Liver (tissue), 9 donors: ENCODE results near the gene NGRN. TPM values are rescaled to one million over a fixed set of nuclear protein-coding genes. Genes with fewer than 3 reads are reported as not detected.

Source experiments
- DNase-seq: peaks from one replicate; pipeline ENCODE4 v3.0.0-alpha.2; 2017; ENCODE audit warnings: low spot score
- H3K27ac ChIP-seq, 2 donors: one replicate each; pipeline ENCODE4 v1.7.0; 2013; ENCODE audit warnings: inconsistent platforms in 2 of 2, low read length in 2 of 2, control low read depth in 1 of 2, low read depth in 1 of 2, mild to moderate bottlenecking in 1 of 2
- H3K27me3 ChIP-seq, 4 donors: one replicate each; pipeline versions ENCODE4 v1.6.1 to v1.7.0; 2013; ENCODE audit warnings: low read length in 3 of 4, inconsistent platforms in 1 of 4, mild to moderate bottlenecking in 1 of 4, moderate library complexity in 1 of 4; ENCODE audit not compliant: control insufficient read depth in 4 of 4, insufficient read depth in 4 of 4
- H3K36me3 ChIP-seq, 4 donors: one replicate each; pipeline versions ENCODE4 v1.6.1 to v1.7.0; 2013; ENCODE audit warnings: low read length in 3 of 4, mild to moderate bottlenecking in 3 of 4, low read depth in 1 of 4, moderate library complexity in 1 of 4; ENCODE audit not compliant: control insufficient read depth in 4 of 4, insufficient read depth in 3 of 4
- H3K4me1 ChIP-seq, 4 donors: one replicate each; pipeline versions ENCODE4 v1.6.1 to v1.7.0; 2013; ENCODE audit warnings: low read length in 3 of 4, mild to moderate bottlenecking in 3 of 4, moderate library complexity in 1 of 4; ENCODE audit not compliant: control insufficient read depth in 4 of 4, insufficient read depth in 4 of 4
- H3K4me3 ChIP-seq, 3 donors: one replicate each; pipeline versions ENCODE4 v1.6.1 to v1.7.0; 2013; ENCODE audit warnings: low read length in 3 of 3, control low read depth in 1 of 3, low read depth in 1 of 3, mild to moderate bottlenecking in 1 of 3
- H3K9ac ChIP-seq, 2 donors: one replicate each; pipeline ENCODE4 v1.7.0; 2013; ENCODE audit warnings: low read length in 2 of 2, mild to moderate bottlenecking in 2 of 2, moderate library complexity in 2 of 2, control low read depth in 1 of 2, low read depth in 1 of 2
- H3K9me3 ChIP-seq, 4 donors: one replicate each; pipeline versions ENCODE4 v1.6.1 to v1.7.0; 2013; ENCODE audit warnings: low read length in 3 of 4; ENCODE audit not compliant: control insufficient read depth in 4 of 4
- CTCF ChIP-seq: fragments of 150-350 bp; IDR thresholded peaks from 2 replicates; pipeline ENCODE4 v1.5.1; 2017; ENCODE audit warnings: improper control_type of control experiment, low read depth, low read length; ENCODE audit not compliant: missing input control
- EGR1 ChIP-seq, 2 donors: IDR thresholded peaks; 2 replicates each; pipeline ENCODE4 v1.6.1; 2016 to 2018; ENCODE audit warnings: antibody characterized with exemption in 2 of 2, low read depth in 2 of 2
- FOXA1 ChIP-seq: IDR thresholded peaks from 2 replicates; pipeline ENCODE4 v1.6.1; 2016; ENCODE audit warnings: antibody characterized with exemption
- FOXA2 ChIP-seq: IDR thresholded peaks from 2 replicates; pipeline ENCODE4 v1.6.1; 2016; ENCODE audit warnings: antibody characterized with exemption
- GABPA ChIP-seq, 2 donors: IDR thresholded peaks in 1 of 2; conservative IDR thresholded peaks in 1 of 2; 2 replicates each; pipeline ENCODE4 v1.6.1; 2016; ENCODE audit warnings: antibody characterized with exemption in 2 of 2, mild to moderate bottlenecking in 1 of 2, moderate library complexity in 1 of 2
- HNF4A ChIP-seq, 2 donors: conservative IDR thresholded peaks; 2 replicates each; pipeline ENCODE4 v1.6.1; 2016; ENCODE audit warnings: antibody characterized with exemption in 2 of 2, mild to moderate bottlenecking in 2 of 2
- HNF4G ChIP-seq: IDR thresholded peaks from 2 replicates; pipeline ENCODE4 v1.6.1; 2016; ENCODE audit warnings: antibody characterized with exemption
- JUND ChIP-seq, 2 donors: IDR thresholded peaks; 2 replicates each; pipeline ENCODE4 v1.6.1; 2016; ENCODE audit warnings: antibody characterized with exemption in 2 of 2
- NR2F2 ChIP-seq: IDR thresholded peaks from 2 replicates; pipeline ENCODE4 v1.6.1; 2016; ENCODE audit warnings: antibody characterized with exemption
- REST ChIP-seq: IDR thresholded peaks from 2 replicates; pipeline ENCODE4 v1.6.1; 2016; ENCODE audit warnings: antibody characterized with exemption, mild to moderate bottlenecking
- RXRA ChIP-seq, 2 donors: IDR thresholded peaks; 2 replicates each; pipeline ENCODE4 v1.6.1; 2017 to 2018; ENCODE audit warnings: antibody characterized with exemption in 2 of 2, mild to moderate bottlenecking in 1 of 2
- SP1 ChIP-seq: IDR thresholded peaks from 2 replicates; pipeline ENCODE4 v1.6.1; 2018; ENCODE audit warnings: antibody characterized with exemption, mild to moderate bottlenecking
- TAF1 ChIP-seq: conservative IDR thresholded peaks from 2 replicates; pipeline ENCODE4 v1.6.1; 2016; ENCODE audit warnings: antibody characterized with exemption, mild to moderate bottlenecking
- YY1 ChIP-seq: IDR thresholded peaks from 2 replicates; pipeline ENCODE4 v1.6.1; 2016; ENCODE audit warnings: antibody characterized with exemption, mild to moderate bottlenecking
- ZBTB33 ChIP-seq: IDR thresholded peaks from 2 replicates; pipeline ENCODE4 v1.6.1; 2016; ENCODE audit warnings: antibody characterized with exemption
- WGBS: extraction: QIAGEN DNeasy Blood & Tissue Kit; methylation state at CpG from one replicate; pipeline ENCODE4 v1.1.7; 2013; 5-methylcytosine and 5-hydroxymethylcytosine counted together
- polyA plus RNA-seq, 2 donors: library from polyadenylated mRNA; stranded (reverse) in 1 of 2; unstranded in 1 of 2; fragments of 200-250 nt in 1 of 2; fragments of >200 nt in 1 of 2; fragmentation: Nextera tagmentation in 1 of 2; extraction: Ambion mirVana in 1 of 2; gene quantifications; one replicate each; pipeline versions ENCODE4 v1.2.1 to v1.2.3, GENCODE V29; 2013 to 2015
- total RNA-seq, 2 donors: library from RNA; depleted of rRNA; stranded (reverse); fragments of >200 nt; gene quantifications; one replicate each; pipeline ENCODE4 v1.2.3, GENCODE V29; 2014
- TF ChIP-seq, protein P1 (sequence below): IDR thresholded peaks from 2 replicates; pipeline ENCODE4 v1.6.1; 2016; ENCODE audit warnings: antibody characterized with exemption
- TF ChIP-seq, protein P2 (sequence below): IDR thresholded peaks from 2 replicates; pipeline ENCODE4 v1.6.1; 2016; ENCODE audit warnings: antibody characterized with exemption
- donor health status: healthy.
- donor health status: healthy.
- donor health status: healthy.
- donor health status: healthy.
- donor health status: healthy.

The NGRN gene
- total and polyA plus RNA-seq, 4 donors = 22.8 to 26.6 (median 24.9) TPM

DNA sequence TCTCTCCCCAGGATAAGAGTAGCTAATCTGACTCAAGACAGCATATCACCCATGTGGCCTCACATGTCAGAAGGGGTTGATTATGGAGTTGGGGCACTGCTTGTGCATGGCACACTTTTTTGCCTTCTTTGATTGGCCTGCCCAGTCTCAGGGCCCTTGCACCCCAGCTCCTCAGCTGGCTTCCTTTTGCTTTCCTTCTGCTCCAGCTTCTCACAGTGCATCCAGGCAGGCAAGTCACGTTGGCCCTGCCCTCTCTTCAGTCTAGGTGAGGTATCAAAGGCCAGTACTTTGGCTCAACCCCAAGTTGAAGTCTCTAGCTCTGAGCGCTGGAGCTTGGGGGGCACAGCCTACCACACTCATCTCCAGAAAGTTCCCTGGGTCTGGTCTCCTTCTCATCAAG lies 42.2 kb downstream of the NGRN start:
- Histone ChIP-seq H3K4me1 (no peaks in the 10 kb centered on the region), H3K27ac (no peak overlapping the region), H3K9me3 (no peaks in the 10 kb centered on the region), H3K4me3 (no peak overlapping the region), H3K36me3 (no peaks in the 10 kb centered on the region), H3K27me3 (no peaks in the 10 kb centered on the region), H3K9ac (no peak overlapping the region)
- 74% methylated on average over 2 of the region's 2 CpGs for WGBS
- DNase-seq = no peak
- TF ChIP-seq GABPA (IDR thresholded peaks at IDR 0.05 in 1 of 2, conservative IDR thresholded peaks at IDR 0.05 in 1 of 2) (no peak), FOXA2 (no peak), RXRA (IDR thresholded peaks at IDR 0.05) (no peak), YY1 (no peak), EGR1 (IDR thresholded peaks at IDR 0.05; ENCODE audit: low read depth in 2 of 2) (no peak), CTCF (no peak), ZBTB33 (no peak), NR2F2 (no peak), SP1 (no peak), REST (no peak), JUND (IDR thresholded peaks at IDR 0.05) (no peak)

DNA sequence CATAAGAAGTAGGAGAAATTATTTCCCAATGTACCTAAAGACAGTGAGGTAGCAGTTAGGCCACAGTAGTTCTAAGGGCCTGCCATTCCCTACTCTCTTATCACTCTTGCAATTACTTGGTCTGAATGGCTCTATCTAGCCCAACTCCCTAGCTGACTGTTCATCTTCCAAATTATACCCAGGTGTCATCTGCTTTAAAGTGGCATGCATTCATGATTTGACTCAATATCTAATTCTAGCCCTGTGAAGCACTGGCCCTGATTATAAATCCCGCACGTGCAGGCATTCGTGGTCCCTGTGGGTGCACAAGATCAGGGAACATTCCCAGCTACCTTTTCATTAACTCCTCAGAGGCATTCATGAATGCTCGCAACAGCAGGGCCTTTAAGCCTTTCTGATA lies 43.5 kb downstream of the NGRN start:
- no peak overlapping the region for H3K27ac ChIP-seq
- no peaks in the 10 kb centered on the region for H3K4me1 ChIP-seq
- no peak overlapping the region for H3K4me3 ChIP-seq
- WGBS = 96% methylated on average over 4 of the region's 4 CpGs
- no peaks in the 10 kb centered on the region for H3K36me3 ChIP-seq
- H3K9ac ChIP-seq = no peak overlapping the region
- no peak for DNase-seq
- TF ChIP-seq TAF1 (no peak), JUND (IDR thresholded peaks at IDR 0.05) (no peak), GABPA (IDR thresholded peaks at IDR 0.05 in 1 of 2, conservative IDR thresholded peaks at IDR 0.05 in 1 of 2) (no peak), HNF4A (conservative IDR thresholded peaks at IDR 0.05) (no peak), SP1 (no peak), REST (no peak), EGR1 (IDR thresholded peaks at IDR 0.05; ENCODE audit: low read depth in 2 of 2) (no peak), HNF4G (no peak), FOXA1 (no peak), RXRA (IDR thresholded peaks at IDR 0.05) (no peak), NR2F2 (no peak), CTCF (no peak)
- TF ChIP-seq, protein P1, sequence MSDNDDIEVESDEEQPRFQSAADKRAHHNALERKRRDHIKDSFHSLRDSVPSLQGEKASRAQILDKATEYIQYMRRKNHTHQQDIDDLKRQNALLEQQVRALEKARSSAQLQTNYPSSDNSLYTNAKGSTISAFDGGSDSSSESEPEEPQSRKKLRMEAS = no peak
- TF ChIP-seq, protein P2, sequence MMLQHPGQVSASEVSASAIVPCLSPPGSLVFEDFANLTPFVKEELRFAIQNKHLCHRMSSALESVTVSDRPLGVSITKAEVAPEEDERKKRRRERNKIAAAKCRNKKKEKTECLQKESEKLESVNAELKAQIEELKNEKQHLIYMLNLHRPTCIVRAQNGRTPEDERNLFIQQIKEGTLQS = no peak
- H3K9me3 ChIP-seq = no peaks in the 10 kb centered on the region
- no peaks in the 10 kb centered on the region for H3K27me3 ChIP-seq
